Brain microvascular endothelial cell (primary cell): Measurements from ENCODE around the gene SVOPL.
"Not testable (repeated sequence)": the region's sequence is repeated elsewhere in the genome, so short reads cannot be mapped to it uniquely, and the experiment has no call there.

Experiments used
- DNase-seq: peaks from one replicate; pipeline ENCODE4 v3.0.0-alpha.2; 2020
- H3K27ac ChIP-seq: fragments of 250-450 bp; sonication (Bioruptor Pico); 2 replicates; pipeline ENCODE4 v1.5.1; 2020; ENCODE audit warnings: mild to moderate bottlenecking, moderate library complexity
- H3K27me3 ChIP-seq: fragments of 250-450 bp; sonication (Bioruptor Pico); replicated peaks from 2 replicates; pipeline ENCODE4 v1.5.1; 2020; ENCODE audit warnings: mild to moderate bottlenecking
- H3K36me3 ChIP-seq: fragments of 250-450 bp; sonication (Bioruptor Pico); replicated peaks from 2 replicates; pipeline ENCODE4 v1.5.1; 2020; ENCODE audit warnings: mild to moderate bottlenecking
- H3K4me3 ChIP-seq: 2 replicates; pipeline ENCODE4 v1.5.1; 2011; ENCODE audit warnings: low read depth, mild to moderate bottlenecking, control low read depth, low read length, moderate library complexity
- in situ Hi-C: cut with HindIII; loops from 2 replicates; pipeline ENCODE4 v1.10.0; 2017; ENCODE audit warnings: low sequenced_read_pairs, low pct_ligation_motif_present
- TF ChIP-seq, protein P1 (sequence below): IDR thresholded peaks from 2 replicates; pipeline ENCODE4 v1.5.1; 2011; ENCODE audit warnings: low read depth, mild to moderate bottlenecking, moderate library complexity, low read length, control low read depth, inconsistent platforms; ENCODE audit errors: missing control alignments

Gene SVOPL

GRCh38 chr7:138698281-138698680, 2.9 kb downstream of the SVOPL start:
- Histone ChIP-seq H3K27me3 (no peaks in the 10 kb centered on the region), H3K27ac (no peak overlapping the region), H3K36me3 (no peaks in the 10 kb centered on the region), H3K4me3 (no peak overlapping the region)
- no peak for DNase-seq
- TF ChIP-seq, protein P1, sequence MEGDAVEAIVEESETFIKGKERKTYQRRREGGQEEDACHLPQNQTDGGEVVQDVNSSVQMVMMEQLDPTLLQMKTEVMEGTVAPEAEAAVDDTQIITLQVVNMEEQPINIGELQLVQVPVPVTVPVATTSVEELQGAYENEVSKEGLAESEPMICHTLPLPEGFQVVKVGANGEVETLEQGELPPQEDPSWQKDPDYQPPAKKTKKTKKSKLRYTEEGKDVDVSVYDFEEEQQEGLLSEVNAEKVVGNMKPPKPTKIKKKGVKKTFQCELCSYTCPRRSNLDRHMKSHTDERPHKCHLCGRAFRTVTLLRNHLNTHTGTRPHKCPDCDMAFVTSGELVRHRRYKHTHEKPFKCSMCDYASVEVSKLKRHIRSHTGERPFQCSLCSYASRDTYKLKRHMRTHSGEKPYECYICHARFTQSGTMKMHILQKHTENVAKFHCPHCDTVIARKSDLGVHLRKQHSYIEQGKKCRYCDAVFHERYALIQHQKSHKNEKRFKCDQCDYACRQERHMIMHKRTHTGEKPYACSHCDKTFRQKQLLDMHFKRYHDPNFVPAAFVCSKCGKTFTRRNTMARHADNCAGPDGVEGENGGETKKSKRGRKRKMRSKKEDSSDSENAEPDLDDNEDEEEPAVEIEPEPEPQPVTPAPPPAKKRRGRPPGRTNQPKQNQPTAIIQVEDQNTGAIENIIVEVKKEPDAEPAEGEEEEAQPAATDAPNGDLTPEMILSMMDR = no peak
- in situ Hi-C loops = no loop called here

DNA sequence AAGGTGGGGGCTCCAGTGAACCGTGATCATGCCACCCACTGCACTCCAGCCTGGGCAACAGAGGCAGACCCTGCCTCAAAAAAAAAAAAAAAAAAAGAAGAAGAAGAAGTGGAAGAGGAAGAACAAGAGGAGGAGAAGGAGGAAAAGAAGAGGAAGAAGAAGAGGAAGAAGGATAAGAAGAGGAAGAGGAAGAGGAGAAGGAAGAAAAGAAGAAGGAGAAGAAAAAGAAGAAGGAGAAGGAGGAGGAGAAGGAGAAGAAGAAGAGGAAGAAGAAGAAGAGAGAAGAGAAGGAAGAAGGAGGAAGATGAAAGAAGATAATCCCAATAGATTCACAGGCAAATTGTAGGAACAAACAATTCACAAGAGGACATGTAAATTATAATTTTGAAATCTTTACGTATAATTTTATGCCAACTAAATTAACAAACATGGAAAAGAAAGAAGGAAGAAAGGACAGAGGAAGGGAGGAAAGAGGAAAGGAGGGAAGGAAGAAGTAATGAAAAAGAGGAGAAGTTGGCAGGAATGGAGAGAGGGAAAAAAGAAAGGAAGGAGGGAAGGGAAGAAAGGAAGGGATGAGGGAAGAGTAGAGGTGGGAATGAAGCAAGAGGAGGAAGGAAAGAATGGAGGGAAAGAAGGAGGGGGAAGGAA, 3.5 kb downstream of the SVOPL start:
- no peak overlapping the region for H3K4me3 ChIP-seq
- DNase-seq = no peak
- in situ Hi-C loops = no loop called here
- TF ChIP-seq, protein P1 = no peak
- no peak overlapping the region for H3K27ac ChIP-seq
- H3K27me3 ChIP-seq = no peaks in the 10 kb centered on the region
- H3K36me3 ChIP-seq = no peaks in the 10 kb centered on the region

- in situ Hi-C loops, H3K27me3 ChIP-seq, H3K36me3 ChIP-seq: not testable (repeated sequence)
Observed at GRCh38 chr7:138695776-138696175, 5.4 kb downstream of the SVOPL start.

DNA sequence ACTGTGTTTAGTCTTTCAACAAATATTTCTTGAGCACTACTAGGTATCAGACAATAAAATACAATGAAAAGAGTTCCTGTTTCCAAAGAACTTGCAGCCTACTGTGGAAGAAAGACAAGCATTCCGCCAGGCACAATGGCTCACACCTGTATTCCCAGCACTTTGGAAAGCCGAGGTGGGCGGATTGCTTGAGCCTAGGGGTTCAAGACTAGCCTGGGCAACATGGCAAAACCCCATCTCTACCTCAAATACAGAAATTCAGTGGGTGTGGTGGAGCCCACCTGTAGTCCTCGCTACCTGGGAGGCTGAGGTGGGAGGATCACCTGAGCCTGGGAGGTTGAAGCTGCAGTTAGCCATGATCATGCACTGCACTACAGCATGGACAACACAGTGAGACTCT, 6.1 kb downstream of the SVOPL start:
- Histone ChIP-seq H3K36me3 (no peaks in the 10 kb centered on the region), H3K27me3 (no peaks in the 10 kb centered on the region), H3K4me3 (no peak overlapping the region), H3K27ac (no peak overlapping the region)
- DNase-seq = no peak
- TF ChIP-seq, protein P1 = no peak
- in situ Hi-C loops = no loop called here

More at GRCh38 chr7:138695776-138696175, 5.4 kb downstream of the SVOPL start:
- H3K27ac ChIP-seq, H3K4me3 ChIP-seq, DNase-seq: not testable (repeated sequence)

GRCh38 chr7:138691178-138691577, 10.0 kb downstream of the SVOPL start:
- no peak overlapping the region for H3K27ac ChIP-seq
- H3K36me3 ChIP-seq = no peaks in the 10 kb centered on the region
- H3K4me3 ChIP-seq = no peak overlapping the region
- no peaks in the 10 kb centered on the region for H3K27me3 ChIP-seq
- in situ Hi-C loops = no loop called here
- DNase-seq = no peak
- TF ChIP-seq, protein P1 = no peak

DNA sequence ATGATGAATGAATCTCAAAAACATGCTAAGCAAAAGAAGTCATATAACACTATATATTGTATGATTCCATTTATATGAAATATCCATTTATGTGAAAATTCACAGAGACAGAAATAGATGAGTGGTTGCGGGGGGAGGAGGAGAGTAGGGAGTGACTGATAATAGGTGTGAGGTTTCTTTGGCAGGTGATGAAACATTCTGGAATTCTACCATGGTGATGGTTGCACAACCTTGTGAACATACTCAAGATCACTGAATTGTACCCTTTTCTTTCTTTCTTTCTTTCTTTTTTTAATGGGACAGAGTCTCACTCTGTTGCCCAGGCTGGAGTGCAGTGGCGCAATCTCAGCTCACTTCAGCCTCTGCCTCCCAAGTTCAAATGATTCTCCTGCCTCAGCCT, 10.7 kb downstream of the SVOPL start:
- no peak for DNase-seq
- no peak overlapping the region for H3K27ac ChIP-seq
- H3K4me3 ChIP-seq = no peak overlapping the region
- H3K27me3 ChIP-seq = no peaks in the 10 kb centered on the region
- TF ChIP-seq, protein P1 = no peak
- in situ Hi-C loops = no loop called here
- H3K36me3 ChIP-seq = no peaks in the 10 kb centered on the region

- H3K4me3 ChIP-seq, in situ Hi-C loops: not testable (repeated sequence)
Observed at GRCh38 chr7:138688037-138688436, 13.1 kb downstream of the SVOPL start.

More at GRCh38 chr7:138688037-138688436, 13.1 kb downstream of the SVOPL start:
- not testable (repeated sequence) for H3K27ac ChIP-seq, H3K27me3 ChIP-seq, H3K36me3 ChIP-seq, DNase-seq
